Lower leg skin (tissue), 4 donors: Measurements from ENCODE around the gene COL18A1. TPM values are rescaled to one million over a fixed set of nuclear protein-coding genes. Genes with fewer than 3 reads are reported as not detected.

Source experiments
- DNase-seq, 2 donors: peaks; one replicate each; pipeline ENCODE4 v3.0.0-alpha.2; 2019; ENCODE audit warnings: low spot score in 2 of 2
- H3K4me3 ChIP-seq: fragments of 200-600 bp; sonication (generic); 2 replicates; pipeline ENCODE4 v1.5.1; 2017; ENCODE audit warnings: mild to moderate bottlenecking, low read depth; ENCODE audit not compliant: poor library complexity, severe bottlenecking
- CTCF ChIP-seq, 3 donors: fragments of 450-650 bp; IDR thresholded peaks; one replicate each; pipeline ENCODE4 v1.5.1; 2016; ENCODE audit warnings: antibody characterized with exemption in 3 of 3, mild to moderate bottlenecking in 3 of 3, moderate library complexity in 2 of 3
- POLR2A ChIP-seq, 2 donors: fragments of 450-650 bp; IDR thresholded peaks; one replicate each; pipeline ENCODE4 v1.6.1; 2016 to 2017; ENCODE audit warnings: antibody characterized with exemption in 2 of 2, mild to moderate bottlenecking in 1 of 2, moderate library complexity in 1 of 2
- WGBS, 2 donors: methylation state at CpG; one replicate each; pipeline ENCODE4 v1.1.5; 2018; 5-methylcytosine and 5-hydroxymethylcytosine counted together
- intact Hi-C: fragments of 100-400 bp; cut with DNase I; formaldehyde crosslinking; loops from one replicate; pipeline ENCODE4 v1.15.0; 2023; ENCODE audit warnings: low total_unique reads
- total RNA-seq, 4 donors: library from RNA; depleted of rRNA; stranded (reverse); fragments of >200 nt; gene quantifications; one replicate each; pipeline ENCODE4 v1.1.0, GENCODE V29; 2016

The COL18A1 gene
- total RNA-seq, 4 donors from 2014 or later: 63.3 to 126 (median 85.9) TPM

DNA sequence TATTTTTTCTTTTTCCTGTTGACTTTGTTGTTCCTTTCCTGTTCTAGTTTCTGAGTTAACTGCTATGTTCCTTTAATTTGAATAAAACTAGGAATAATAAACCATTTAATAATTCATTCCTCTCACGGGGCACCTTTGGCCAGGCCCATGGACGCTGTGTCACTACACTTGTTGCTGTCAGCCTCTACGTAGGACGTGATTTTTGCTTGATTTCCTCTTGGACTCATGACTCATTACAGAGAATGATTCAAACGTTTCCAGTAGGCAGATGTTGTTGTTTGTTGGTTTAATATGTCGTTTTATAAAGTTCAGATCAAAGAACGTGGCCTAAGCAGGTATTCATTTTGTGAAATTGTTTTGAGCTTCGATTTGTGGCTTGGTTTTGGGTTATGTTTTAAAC lies 146.4 kb downstream of the COL18A1 start:
- no peak overlapping the region for H3K4me3 ChIP-seq
- TF ChIP-seq CTCF (IDR thresholded peaks at IDR 0.05) (no peak), POLR2A (IDR thresholded peaks at IDR 0.05) (no peak)
- intact Hi-C loops: no loop called here
- peak in 1 of 2 donors; percentile 81 for DNase-seq
- 51% methylated on average over 8 of the region's 8 CpGs for WGBS, 2 donors

- intact Hi-C loops: no loop called here
- no peak overlapping the region for H3K4me3 ChIP-seq
- TF ChIP-seq POLR2A (IDR thresholded peaks at IDR 0.05) (no peak), CTCF (IDR thresholded peaks at IDR 0.05) (no peak)
- 90 to 91% methylated on average over 19 to 35 of the region's 35 CpGs for WGBS, 2 donors
- DNase-seq: peak in 1 of 2 donors; percentile 82
Measured at GRCh38 chr21:45551783-45552695, 147.1 kb downstream of the COL18A1 start.

- peak in 1 of 2 donors; percentile 85 for DNase-seq
- TF ChIP-seq CTCF (IDR thresholded peaks at IDR 0.05) (no peak), POLR2A (IDR thresholded peaks at IDR 0.05) (no peak)
- intact Hi-C loops: no loop called here
- 85 to 89% methylated on average over 23 to 26 of the region's 29 CpGs for WGBS, 2 donors
- no peak overlapping the region for H3K4me3 ChIP-seq
Measured at GRCh38 chr21:45552696-45553391, 147.9 kb downstream of the COL18A1 start.

DNA sequence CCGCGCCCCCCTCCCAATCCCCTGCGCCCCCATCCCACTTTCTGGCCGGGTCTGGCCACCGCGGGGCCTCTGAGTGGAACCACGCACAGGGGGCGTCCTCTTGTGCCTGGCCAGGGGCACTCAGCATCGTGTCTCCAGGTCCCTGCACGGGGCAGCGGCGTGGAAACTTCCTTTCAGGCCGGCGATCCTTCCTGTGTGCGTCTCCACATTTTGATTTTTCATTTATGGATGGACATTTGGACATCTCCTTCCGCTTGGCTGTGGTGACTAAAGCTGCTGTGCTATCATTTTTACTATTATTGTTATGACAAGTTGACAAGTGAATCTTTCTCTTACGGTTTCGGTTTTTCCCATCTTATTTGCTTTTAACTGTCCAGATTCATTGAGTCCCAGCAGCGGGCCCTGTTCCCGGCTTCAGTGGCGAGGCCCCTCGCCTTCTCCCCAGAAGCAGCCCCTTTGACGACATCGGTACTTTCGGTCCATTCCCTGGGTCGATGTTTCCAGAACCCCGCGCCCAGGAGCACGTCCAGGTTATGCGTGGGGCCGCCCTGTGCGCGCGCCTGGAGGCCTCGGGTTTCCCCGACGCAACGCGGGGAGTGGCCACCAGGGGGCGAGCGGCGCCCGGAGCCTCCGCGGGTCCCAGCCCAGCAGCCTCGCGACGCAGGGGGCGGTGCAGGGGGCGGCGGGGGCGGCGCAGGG lies 149.7 kb downstream of the COL18A1 start:
- peak overlapping the region; percentile 13 for H3K4me3 ChIP-seq
- 0 to 1% methylated on average over 27 to 36 of the region's 53 CpGs for WGBS, 2 donors

More for the DNA sequence above, 149.7 kb downstream of the COL18A1 start:
- peak; percentile 38 to 96 for DNase-seq
- TF ChIP-seq CTCF (IDR thresholded peaks at IDR 0.05) (peak in 1 of 3 donors; percentile 50), POLR2A (IDR thresholded peaks at IDR 0.05) (no peak)
- intact Hi-C loops: loop anchor here (2.0 kb wide), 1 partner anchor 266 kb away; no protein-coding TSS in a partner anchor
